ENCODE measurements around the gene DOK4. TPM values are rescaled to one million over a fixed set of nuclear protein-coding genes. Genes with fewer than 3 reads are reported as not detected.

The DOK4 gene
- total and polyA plus RNA-seq, 11 donors, result 5.9 to 14.8 (median 7.7) TPM

- DNase-seq (no peak), ATAC-seq (no peak)
- peaks cover 0 to 3% (median 0%) of the 10 kb centered on the region in 9 donors for H3K36me3 ChIP-seq
- H3K27ac ChIP-seq, result peak overlapping the region in 10 of 12 donors; percentile 18 to 75 (median 58)
- no peaks in the 10 kb centered on the region for H3K9me3 ChIP-seq
- H3K4me3 ChIP-seq, result peak overlapping the region in 3 of 12 donors; percentile 59 to 60 (median 60)
- intact Hi-C loops (cut with DNase I), result no loop called here
- WGBS, 4 donors, result 60 to 76% (median 69%) methylated on average over 6 of the region's 6 CpGs
- TF ChIP-seq CTCF (IDR thresholded peaks at IDR 0.05) (no peak), POLR2A (IDR thresholded peaks at IDR 0.05) (no peak)
- H3K27me3 ChIP-seq, result peaks cover 0 to 6% (median 0%) of the 10 kb centered on the region in 9 donors
- H3K4me1 ChIP-seq, result peaks cover 3 to 62% (median 46%) of the 10 kb centered on the region in 12 donors
Measured at GRCh38 chr16:57480754-57481230, 5.5 kb downstream of the DOK4 start.

- H3K9me3 ChIP-seq, result no peaks in the 10 kb centered on the region
- peaks cover 3 to 57% (median 41%) of the 10 kb centered on the region in 12 donors for H3K4me1 ChIP-seq
- peaks cover 0 to 6% (median 0%) of the 10 kb centered on the region in 9 donors for H3K27me3 ChIP-seq
- peak; percentile 44 to 75 (median 62) for ATAC-seq
- no peak for TF ChIP-seq CTCF (IDR thresholded peaks at IDR 0.05)
- TF ChIP-seq POLR2A (IDR thresholded peaks at IDR 0.05), result no peak
- intact Hi-C loops (cut with DNase I), result loop anchor here in 7 of 10 donors (5.0 kb wide), 2 partner anchors 32 to 37 kb away; no protein-coding TSS in a partner anchor
- peak; percentile 48 to 78 (median 60) for DNase-seq
- 30 to 47% (median 35%) methylated on average over 12 to 15 of the region's 15 CpGs for WGBS, 4 donors
- peak overlapping the region; percentile 4 to 71 (median 60) for H3K4me3 ChIP-seq
- H3K27ac ChIP-seq, result peak overlapping the region; percentile 18 to 75 (median 58)
- H3K36me3 ChIP-seq, result peaks cover 0 to 6% (median 0%) of the 10 kb centered on the region in 9 donors
Measured at GRCh38 chr16:57479976-57480753, 6.1 kb downstream of the DOK4 start.

GRCh38 chr16:57479205-57479975 lies 6.9 kb downstream of the DOK4 start:
- 21 to 36% (median 28%) methylated on average over 35 to 36 of the region's 36 CpGs for WGBS, 4 donors
- peak overlapping the region in 11 of 12 donors; percentile 26 to 75 (median 58) for H3K27ac ChIP-seq
- intact Hi-C loops (cut with DNase I), result loop anchor here in 7 of 10 donors (5.0 kb wide), 2 partner anchors 33 to 38 kb away; no protein-coding TSS in a partner anchor
- peaks cover 3 to 51% (median 34%) of the 10 kb centered on the region in 12 donors for H3K4me1 ChIP-seq
- peaks cover 0 to 13% (median 5%) of the 10 kb centered on the region in 9 donors for H3K36me3 ChIP-seq
- ATAC-seq, result peak; percentile 44 to 75 (median 60)
- H3K27me3 ChIP-seq, result peaks cover 0 to 6% (median 0%) of the 10 kb centered on the region in 9 donors
- peak in 4 of 5 donors; percentile 66 to 75 (median 69) for DNase-seq
- no peaks in the 10 kb centered on the region for H3K9me3 ChIP-seq
- H3K4me3 ChIP-seq, result peak overlapping the region; percentile 4 to 71 (median 60)
- TF ChIP-seq POLR2A (IDR thresholded peaks at IDR 0.05) (no peak), CTCF (IDR thresholded peaks at IDR 0.05) (no peak)

All from heart left ventricle (tissue), 16 donors.